IMR-90 (cell line): ENCODE measurements around the gene PLB1. TPM values are rescaled to one million over a fixed set of nuclear protein-coding genes. Genes with fewer than 3 reads are reported as not detected.

ENCODE experiments used
- ATAC-seq: fragments of 200-7000 bp; cut with Tn5 transposase; 2 replicates; pipeline ENCODE4 v1.9.1; 2020; ENCODE audit warnings: low read depth, mild to moderate bottlenecking, moderate library complexity
- BruUV-seq: library from RNA; stranded (reverse); fragments of 400-500 nt; replicated peaks from 2 replicates; lab custom pipeline; 2021; lab: Mats Ljungman, UMichigan
- CTCF ChIA-PET: fragments of 300-600 bp; formaldehyde crosslinking; extraction: SDS; loops from one replicate; lab custom pipeline; 2021; ENCODE audit warnings: antibody characterized with exemption; lab: Yijun Ruan, JAX
- POLR2A ChIA-PET: fragments of 300-600 bp; sonication (Branson Sonifier 250); formaldehyde crosslinking; loops from one replicate; lab custom pipeline; 2022; ENCODE audit warnings: antibody characterized with exemption; ENCODE audit not compliant: unreplicated experiment; lab: Charles Lee
- DNase-seq: peaks from one replicate; pipeline ENCODE4 v3.0.0; 2013
- H2AFZ ChIP-seq: replicated peaks from 2 replicates; pipeline ENCODE3; 2013; ENCODE audit warnings: low read length, mild to moderate bottlenecking; ENCODE audit not compliant: poor library complexity
- H2AK5ac ChIP-seq: 2 replicates; pipeline ENCODE4 v1.6.1; 2013; ENCODE audit warnings: low read depth, low read length, inconsistent platforms
- H2AK9ac ChIP-seq: replicated peaks from 2 replicates; pipeline ENCODE3; 2013; ENCODE audit warnings: mild to moderate bottlenecking, low read depth, low read length, moderate library complexity; ENCODE audit not compliant: poor library complexity
- H2BK120ac ChIP-seq: 2 replicates; pipeline ENCODE4 v1.6.1; 2013; ENCODE audit warnings: low read depth, low read length, inconsistent platforms
- H2BK15ac ChIP-seq: 3 replicates; pipeline ENCODE4 v1.6.1; 2013; ENCODE audit warnings: low read depth, low read length, inconsistent platforms
- H2BK20ac ChIP-seq: 2 replicates; pipeline ENCODE4 v1.6.1; 2013; ENCODE audit warnings: low read depth, mild to moderate bottlenecking, inconsistent platforms, low read length, moderate library complexity
- H2BK5ac ChIP-seq: 2 replicates; pipeline ENCODE4 v1.6.1; 2013; ENCODE audit warnings: mild to moderate bottlenecking, low read depth, low read length, inconsistent platforms; ENCODE audit not compliant: poor library complexity, severe bottlenecking
- H3K14ac ChIP-seq: replicated peaks from 2 replicates; pipeline ENCODE4 v1.6.1; 2013; ENCODE audit warnings: low read depth, low read length, inconsistent platforms
- H3K18ac ChIP-seq: 2 replicates; pipeline ENCODE4 v1.6.1; 2013; ENCODE audit warnings: low read depth, low read length, control low read depth
- H3K23ac ChIP-seq: 2 replicates; pipeline ENCODE4 v1.6.1; 2013; ENCODE audit warnings: low read depth, low read length, inconsistent platforms
- H3K27ac ChIP-seq: 2 replicates; pipeline ENCODE4 v1.5.1; 2013; ENCODE audit warnings: mild to moderate bottlenecking, control low read depth, low read length; ENCODE audit not compliant: insufficient read depth
- H3K27me3 ChIP-seq: 2 replicates; pipeline ENCODE4 v1.6.1; 2013; ENCODE audit warnings: low read length; ENCODE audit not compliant: control insufficient read depth, insufficient read depth
- H3K36me3 ChIP-seq: 2 replicates; pipeline ENCODE4 v1.6.1; 2013; ENCODE audit warnings: low read length, mixed read lengths; ENCODE audit not compliant: control insufficient read depth, insufficient read depth
- H3K4ac ChIP-seq: 2 replicates; pipeline ENCODE4 v1.6.1; 2013; ENCODE audit warnings: low read depth, low read length, inconsistent platforms
- H3K4me1 ChIP-seq: 2 replicates; pipeline ENCODE4 v1.6.1; 2013; ENCODE audit warnings: low read length, mixed read lengths; ENCODE audit not compliant: control insufficient read depth, insufficient read depth
- H3K4me2 ChIP-seq: 2 replicates; pipeline ENCODE4 v1.6.1; 2013; ENCODE audit warnings: low read depth, mild to moderate bottlenecking, control low read depth, low read length, moderate library complexity
- H3K4me3 ChIP-seq: 2 replicates; pipeline ENCODE4 v1.5.1; 2013; ENCODE audit warnings: low read depth, mild to moderate bottlenecking, control low read depth, low read length, moderate library complexity; ENCODE audit not compliant: insufficient read depth
- H3K56ac ChIP-seq: 2 replicates; pipeline ENCODE4 v1.6.1; 2013; ENCODE audit warnings: low read length, inconsistent platforms; ENCODE audit not compliant: insufficient read depth; ENCODE audit errors: extremely low read depth
- H3K79me1 ChIP-seq, 2 experiments: 2 replicates each; pipeline ENCODE4 v1.6.1; 2013; ENCODE audit warnings: low read length in 2 of 2, inconsistent platforms in 1 of 2, low read depth in 1 of 2
- H3K9ac ChIP-seq: 2 replicates; pipeline ENCODE4 v1.6.1; 2013; ENCODE audit warnings: low read depth, low read length, control low read depth
- H3K9me1 ChIP-seq: 2 replicates; pipeline ENCODE4 v1.6.1; 2013; ENCODE audit warnings: low read length, inconsistent platforms; ENCODE audit not compliant: insufficient read depth
- H3K9me3 ChIP-seq: 2 replicates; pipeline ENCODE4 v1.6.1; 2013; ENCODE audit warnings: low read length; ENCODE audit not compliant: control insufficient read depth, insufficient read depth
- H4K20me1 ChIP-seq: 2 replicates; pipeline ENCODE4 v1.6.1; 2013; ENCODE audit warnings: low read length, inconsistent platforms; ENCODE audit not compliant: insufficient read depth
- H4K5ac ChIP-seq: 2 replicates; pipeline ENCODE4 v1.6.1; 2013; ENCODE audit warnings: mild to moderate bottlenecking, low read depth, low read length, control low read depth
- H4K8ac ChIP-seq, 2 experiments: 2 replicates each; pipeline ENCODE4 v1.6.1; 2013; ENCODE audit warnings: low read depth in 2 of 2, low read length in 2 of 2, control low read depth in 1 of 2, inconsistent platforms in 1 of 2
- H4K91ac ChIP-seq: 2 replicates; pipeline ENCODE4 v1.6.1; 2013; ENCODE audit warnings: low read depth, low read length, inconsistent platforms; ENCODE audit not compliant: insufficient read depth
- BHLHE40 ChIP-seq: fragments of 150-350 bp; IDR thresholded peaks from 2 replicates; pipeline ENCODE4 v1.6.1; 2016; ENCODE audit warnings: mild to moderate bottlenecking, low read depth, low read length
- CEBPB ChIP-seq: IDR thresholded peaks from 2 replicates; pipeline ENCODE4 v1.6.1; 2012; ENCODE audit warnings: low read depth, low read length, improper control_type of control experiment
- CHD1 ChIP-seq: IDR thresholded peaks from 2 replicates; pipeline ENCODE4 v1.6.1; 2012; ENCODE audit warnings: low read depth, low read length, improper control_type of control experiment
- CTCF ChIP-seq: conservative IDR thresholded peaks from 2 replicates; pipeline ENCODE4 v1.5.1; 2012; ENCODE audit warnings: mild to moderate bottlenecking, low read depth, low read length, improper control_type of control experiment
- FOS ChIP-seq: fragments of 150-350 bp; IDR thresholded peaks from 2 replicates; pipeline ENCODE4 v1.6.1; 2016; ENCODE audit warnings: low read depth, low read length
- MAFK ChIP-seq: IDR thresholded peaks from 2 replicates; pipeline ENCODE4 v1.6.1; 2012; ENCODE audit warnings: low read depth, low read length, improper control_type of control experiment
- MXI1 ChIP-seq: IDR thresholded peaks from 2 replicates; pipeline ENCODE4 v1.6.1; 2012; ENCODE audit warnings: low read depth, mild to moderate bottlenecking, low read length, moderate library complexity, borderline replicate concordance
- NFE2L2 ChIP-seq: fragments of 150-350 bp; IDR thresholded peaks from 2 replicates; pipeline ENCODE4 v1.6.1; 2016; ENCODE audit warnings: low read depth, mild to moderate bottlenecking, low read length
- POLR2A ChIP-seq: IDR thresholded peaks from 2 replicates; pipeline ENCODE4 v1.6.1; 2012; ENCODE audit warnings: mild to moderate bottlenecking, low read depth, low read length
- RCOR1 ChIP-seq: IDR thresholded peaks from 2 replicates; pipeline ENCODE4 v1.6.1; 2012; ENCODE audit warnings: mild to moderate bottlenecking, low read length, improper control_type of control experiment; ENCODE audit not compliant: insufficient replicate concordance
- SMC3 ChIP-seq: fragments of 150-350 bp; IDR thresholded peaks from 2 replicates; pipeline ENCODE4 v1.6.1; 2016; ENCODE audit warnings: low read depth, mild to moderate bottlenecking, antibody characterized with exemption, low read length, moderate library complexity
- WGBS, 2 experiments: methylation state at CpG; one replicate each; pipeline versions ENCODE4 v1.1.5 to v1.1.7; 2013; ENCODE audit warnings: missing lambda C conversion rate in 2 of 2; ENCODE audit not compliant: insufficient read length in 1 of 2; ENCODE audit errors: extremely low coverage in 2 of 2; 5-methylcytosine and 5-hydroxymethylcytosine counted together
- dilution Hi-C: fragments of 300-500 bp; cut with HindIII; formaldehyde crosslinking; loops from one replicate; pipeline ENCODE4 v1.14.3; 2018; ENCODE audit warnings: low sequenced_read_pairs; ENCODE audit not compliant: unreplicated experiment
- in situ Hi-C: fragments of 300-500 bp; cut with MboI; formaldehyde crosslinking; loops from 3 replicates; pipeline ENCODE4 v1.14.3; 2019; ENCODE audit warnings: low sequenced_read_pairs, inconsistent platforms, mixed read lengths
- intact Hi-C: fragments of 100-400 bp; cut with micrococcal nuclease; formaldehyde crosslinking; loops from 2 replicates; pipeline ENCODE4 v1.10.0; 2022
- polyA plus RNA-seq, 3 experiments: library from polyadenylated mRNA; depleted of rRNA; stranded (reverse); fragments of >200 nt; gene quantifications; 2 replicates each; pipeline ENCODE4 v1.2.3, GENCODE V29; 2012; ENCODE audit warnings: low replicate concordance in 1 of 3
- total RNA-seq: library from RNA; depleted of rRNA; stranded (reverse); fragments of >200 nt; gene quantifications from 2 replicates; pipeline ENCODE4 v1.2.3, GENCODE V29; 2012

Gene PLB1
- total and polyA plus RNA-seq, 2 of the 4 experiments (the other 2 are of a cell fraction) = 0.74 to 0.90 TPM

DNA sequence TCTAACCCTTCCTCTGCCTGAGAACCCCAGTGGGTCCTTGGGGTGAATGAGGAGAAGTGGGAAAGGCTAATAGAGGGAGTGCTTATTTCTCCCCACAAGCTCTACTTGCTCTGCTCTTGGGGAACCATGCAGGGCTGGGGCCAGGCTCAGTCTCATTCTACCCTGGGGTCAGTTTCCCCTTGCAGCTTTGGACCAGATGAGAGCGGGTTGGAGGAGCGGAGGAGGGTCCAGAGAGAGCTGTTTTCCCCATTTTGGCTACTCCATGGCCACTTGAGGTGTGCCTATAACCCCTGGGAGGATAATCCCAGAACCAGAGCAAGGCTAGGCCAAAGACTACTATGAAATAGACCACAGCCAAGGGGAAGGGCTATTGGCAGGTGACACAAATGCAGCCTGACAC is 29.6 kb downstream of the PLB1 start:
- Histone ChIP-seq H4K8ac (no peak overlapping the region), H3K27ac (no peak overlapping the region), H2BK5ac (no peak overlapping the region), H3K14ac (no peak overlapping the region), H3K36me3 (no peaks in the 10 kb centered on the region), H3K4ac (no peak overlapping the region), H3K4me2 (no peak overlapping the region), H2AK9ac (no peak overlapping the region), H3K4me1 (no peaks in the 10 kb centered on the region), H2BK20ac (no peak overlapping the region), H2BK15ac (no peak overlapping the region), H3K27me3 (peaks cover 78% of the 10 kb centered on the region), H4K20me1 (no peaks in the 10 kb centered on the region), H3K4me3 (no peak overlapping the region), H4K91ac (no peak overlapping the region), H4K5ac (no peak overlapping the region), H3K18ac (no peak overlapping the region), H2AFZ (no peak overlapping the region), H3K23ac (no peak overlapping the region), H3K9me1 (0 out of 2 replicates have a peak, but pooled peaks cover 3% of the 10 kb centered on the region), H2AK5ac (no peak overlapping the region), H3K9ac (no peak overlapping the region), H3K79me1 (no peaks in the 10 kb centered on the region), H3K9me3 (no peaks in the 10 kb centered on the region), H3K56ac (no peak overlapping the region), H2BK120ac (no peak overlapping the region)
- intact Hi-C loops (no loop called here), in situ Hi-C loops (no loop called here), dilution Hi-C loops (no loop called here)
- BruUV-seq = no TSS peak
- no peak for TF ChIP-seq CEBPB
- no peak for TF ChIP-seq MXI1
- TF ChIP-seq RCOR1 = no peak
- TF ChIP-seq BHLHE40 = no peak
- no peak for TF ChIP-seq POLR2A
- TF ChIP-seq CTCF = no peak
- no peak for TF ChIP-seq FOS
- no peak for TF ChIP-seq NFE2L2
- TF ChIP-seq MAFK = no peak
- no peak for TF ChIP-seq CHD1
- no peak for TF ChIP-seq SMC3
- CTCF ChIA-PET = no interaction called here
- DNase-seq (no peak), ATAC-seq (no peak)
- POLR2A ChIA-PET = no interaction called here
- WGBS, 2 experiments = no CpG with 5 or more reads among the region's 2 CpGs
